VCaP (cell line): ENCODE data around the gene NABP2.

Experiments
- H3K27ac ChIP-seq: fragments of 450-650 bp; 2 replicates; pipeline ENCODE4 v1.5.1; 2017
- TF ChIP-seq, protein P1 (sequence below): fragments of 450-650 bp; conservative IDR thresholded peaks from 2 replicates; pipeline ENCODE4 v1.5.1; 2017; ENCODE audit warnings: mild to moderate bottlenecking, moderate library complexity

NABP2 gene

DNA sequence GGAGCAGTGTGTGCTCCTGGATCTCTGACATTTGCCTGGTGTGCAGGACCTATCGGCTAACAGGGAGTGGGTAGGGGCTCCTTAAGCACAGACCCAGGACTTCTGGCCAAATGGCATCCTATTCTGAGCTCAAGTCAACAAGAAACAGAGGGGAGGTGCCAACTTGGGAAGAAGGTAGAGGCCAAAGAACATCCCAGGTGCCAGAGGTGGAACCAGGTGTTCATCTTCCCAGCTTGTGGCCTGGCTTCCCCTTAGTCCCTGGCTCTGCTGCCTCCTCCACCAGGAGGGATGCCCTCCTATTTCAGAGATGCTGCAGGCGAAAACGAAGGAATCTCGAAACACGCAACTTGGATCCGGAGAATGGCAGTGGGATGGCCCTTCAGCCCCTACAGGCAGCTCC is 11.9 kb downstream of the NABP2 start:
- TF ChIP-seq, protein P1, sequence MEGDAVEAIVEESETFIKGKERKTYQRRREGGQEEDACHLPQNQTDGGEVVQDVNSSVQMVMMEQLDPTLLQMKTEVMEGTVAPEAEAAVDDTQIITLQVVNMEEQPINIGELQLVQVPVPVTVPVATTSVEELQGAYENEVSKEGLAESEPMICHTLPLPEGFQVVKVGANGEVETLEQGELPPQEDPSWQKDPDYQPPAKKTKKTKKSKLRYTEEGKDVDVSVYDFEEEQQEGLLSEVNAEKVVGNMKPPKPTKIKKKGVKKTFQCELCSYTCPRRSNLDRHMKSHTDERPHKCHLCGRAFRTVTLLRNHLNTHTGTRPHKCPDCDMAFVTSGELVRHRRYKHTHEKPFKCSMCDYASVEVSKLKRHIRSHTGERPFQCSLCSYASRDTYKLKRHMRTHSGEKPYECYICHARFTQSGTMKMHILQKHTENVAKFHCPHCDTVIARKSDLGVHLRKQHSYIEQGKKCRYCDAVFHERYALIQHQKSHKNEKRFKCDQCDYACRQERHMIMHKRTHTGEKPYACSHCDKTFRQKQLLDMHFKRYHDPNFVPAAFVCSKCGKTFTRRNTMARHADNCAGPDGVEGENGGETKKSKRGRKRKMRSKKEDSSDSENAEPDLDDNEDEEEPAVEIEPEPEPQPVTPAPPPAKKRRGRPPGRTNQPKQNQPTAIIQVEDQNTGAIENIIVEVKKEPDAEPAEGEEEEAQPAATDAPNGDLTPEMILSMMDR, result no peak
- no peak overlapping the region for H3K27ac ChIP-seq

DNA sequence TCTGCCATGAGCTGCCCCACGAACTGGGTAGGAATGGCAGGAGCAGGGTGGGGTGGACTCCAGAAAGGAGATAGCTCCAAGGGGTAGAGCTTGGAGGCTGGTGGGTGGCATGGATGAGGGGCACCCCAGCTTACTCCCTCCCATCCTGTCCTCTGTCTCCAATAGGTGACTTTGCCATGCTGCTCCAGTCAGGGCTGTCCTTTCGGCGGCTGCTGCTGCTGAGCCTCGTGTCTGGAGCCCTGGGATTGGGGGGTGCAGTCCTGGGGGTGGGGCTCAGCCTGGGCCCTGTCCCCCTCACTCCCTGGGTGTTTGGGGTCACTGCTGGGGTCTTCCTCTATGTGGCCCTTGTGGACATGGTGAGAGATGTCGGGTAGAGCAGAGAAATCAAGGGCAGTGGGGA is 12.8 kb downstream of the NABP2 start:
- TF ChIP-seq, protein P1, result no peak
- no peak overlapping the region for H3K27ac ChIP-seq

DNA sequence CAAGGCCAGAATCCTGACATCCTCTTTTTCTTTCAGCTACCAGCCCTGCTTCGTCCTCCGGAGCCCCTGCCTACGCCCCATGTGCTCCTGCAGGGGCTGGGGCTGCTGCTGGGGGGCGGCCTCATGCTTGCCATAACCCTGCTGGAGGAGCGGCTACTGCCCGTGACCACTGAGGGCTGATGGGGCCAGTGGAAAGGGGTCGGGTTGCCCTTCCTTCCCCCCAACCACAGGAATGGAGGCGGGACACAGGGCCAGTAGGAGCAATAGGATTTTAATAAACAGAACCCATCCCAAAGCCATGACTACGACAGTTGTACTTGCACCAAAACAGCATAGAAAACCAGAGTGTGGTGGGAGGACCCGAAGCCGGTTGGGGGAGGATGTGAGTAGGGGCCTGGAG is 13.4 kb downstream of the NABP2 start:
- TF ChIP-seq, protein P1, result no peak
- no peak overlapping the region for H3K27ac ChIP-seq

DNA sequence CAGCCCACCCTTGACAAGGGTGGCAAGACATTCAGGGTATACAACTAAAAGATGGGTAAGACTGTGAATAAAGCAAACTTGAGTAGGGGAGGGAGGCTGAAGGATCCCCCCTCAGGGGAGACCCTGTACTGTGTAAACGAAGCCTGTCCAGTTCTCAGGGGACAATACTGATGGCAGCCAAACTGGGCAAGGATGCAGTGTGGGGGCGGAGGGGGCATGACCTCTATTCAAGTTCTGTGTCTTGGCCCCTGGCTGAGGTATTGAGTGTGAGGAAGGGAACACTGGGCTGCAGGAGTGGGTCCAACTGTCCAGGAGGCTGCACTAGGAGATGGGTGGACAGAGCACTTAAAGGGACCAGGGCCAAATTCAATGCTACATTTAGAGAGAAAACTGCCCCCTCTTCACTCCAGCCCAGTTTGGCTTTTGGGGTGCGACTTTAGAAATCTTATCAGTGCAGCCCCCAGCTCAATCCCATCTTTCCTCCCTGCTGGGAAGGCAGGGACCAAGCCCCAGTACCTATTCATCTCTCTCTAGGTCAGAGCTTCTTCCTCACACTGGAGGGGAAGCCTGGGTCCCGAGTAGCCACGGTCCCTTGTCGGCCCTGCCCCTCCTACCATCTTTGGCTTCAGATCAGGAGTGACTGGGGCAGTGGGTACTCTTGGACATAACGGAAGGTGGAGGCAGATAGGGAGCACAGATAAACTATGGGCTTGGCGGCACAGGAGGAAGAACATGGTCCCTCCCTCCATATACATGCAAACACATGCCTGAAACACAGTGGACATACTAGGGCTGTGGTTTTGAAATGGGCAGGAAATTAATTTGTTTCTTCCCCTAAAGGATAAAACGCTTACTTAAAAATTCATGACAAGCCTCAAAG is 17.5 kb downstream of the NABP2 start:
- TF ChIP-seq, protein P1, result no peak
- no peak overlapping the region for H3K27ac ChIP-seq

DNA sequence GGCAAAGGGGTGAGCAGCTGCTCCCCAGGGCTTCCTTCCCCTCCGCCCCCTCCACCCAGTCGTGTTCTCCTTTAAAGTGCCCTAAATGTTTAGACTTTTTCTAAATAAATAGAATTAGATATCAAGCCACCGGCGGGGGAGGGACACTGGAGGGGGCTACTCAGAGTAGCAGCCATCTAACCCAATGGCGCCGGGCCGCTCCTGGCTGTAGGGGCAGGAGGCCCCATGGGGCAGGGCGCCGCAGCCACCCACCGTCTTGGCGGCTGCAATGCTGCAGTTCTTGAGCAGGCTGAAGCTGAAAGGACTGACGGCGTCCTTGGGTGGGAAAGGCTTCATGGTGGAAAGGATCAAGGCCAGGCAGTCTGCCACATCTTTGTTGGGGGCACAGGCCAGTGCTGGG is 18.8 kb downstream of the NABP2 start:
- no peak overlapping the region for H3K27ac ChIP-seq
- TF ChIP-seq, protein P1, result no peak

DNA sequence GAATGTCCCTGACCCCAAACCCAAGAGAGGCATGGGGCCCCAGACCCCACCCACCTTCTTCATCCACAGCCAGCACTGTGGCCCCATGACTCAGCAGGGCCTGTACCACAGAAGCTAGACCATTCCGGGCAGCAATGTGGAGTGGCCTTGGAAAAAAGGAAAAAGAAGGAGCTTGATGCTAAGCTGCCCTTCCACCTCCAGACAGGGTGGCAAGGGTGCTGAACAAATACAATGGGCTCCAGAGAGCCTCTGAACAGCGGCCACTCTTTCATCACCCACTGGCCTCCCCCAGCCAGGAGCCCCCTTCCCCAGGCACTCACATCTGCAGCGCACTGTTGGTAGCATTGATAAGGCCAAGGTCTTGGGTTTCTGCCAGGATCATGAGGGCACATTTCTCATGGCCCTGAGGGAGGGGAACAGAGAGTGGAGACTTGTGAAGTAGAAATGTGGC is 19.6 kb downstream of the NABP2 start:
- H3K27ac ChIP-seq, result no peak overlapping the region

DNA sequence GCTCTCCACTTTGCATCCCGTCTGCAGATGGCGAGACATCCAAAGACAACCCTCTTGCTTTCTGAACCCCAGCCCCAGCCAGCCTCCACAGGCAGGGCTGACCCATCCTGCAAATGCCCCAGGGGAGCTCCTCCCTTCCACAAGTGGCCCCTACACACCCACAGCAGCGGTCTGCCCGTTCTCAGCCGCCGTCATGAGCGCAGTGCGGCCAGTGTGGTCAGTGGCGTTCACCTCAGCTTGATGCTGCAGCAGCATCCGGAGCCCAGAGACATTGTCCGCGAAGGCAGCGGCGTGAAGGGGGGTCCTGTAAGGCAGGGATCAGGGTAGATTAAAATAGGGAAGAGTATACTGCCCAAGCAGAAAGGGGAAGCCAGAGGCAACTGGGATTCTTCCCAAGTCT is 20.4 kb downstream of the NABP2 start:
- TF ChIP-seq, protein P1, result no peak
- no peak overlapping the region for H3K27ac ChIP-seq

More for the DNA sequence above, 19.6 kb downstream of the NABP2 start:
- TF ChIP-seq, protein P1, result no peak
